HepG2 (cell line): ENCODE data around the gene DDC.

Source experiments
- ATF1 ChIP-seq: IDR thresholded peaks from 2 replicates; pipeline ENCODE4 v1.6.1; 2016; ENCODE audit warnings: mild to moderate bottlenecking, control low read depth
- KDM2A ChIP-seq: sonication (generic); formaldehyde crosslinking; IDR thresholded peaks from 2 replicates; pipeline ENCODE4 v1.4.0; 2020; ENCODE audit warnings: low read depth, missing genetic modification reagents, borderline replicate concordance
- MLLT10 ChIP-seq: sonication (generic); formaldehyde crosslinking; IDR thresholded peaks from 2 replicates; pipeline ENCODE4 v1.4.0; 2020; ENCODE audit warnings: missing genetic modification reagents
- NR2F2 ChIP-seq: IDR thresholded peaks from 2 replicates; pipeline ENCODE4 v1.6.1; 2012; ENCODE audit warnings: low read depth, inconsistent platforms, borderline replicate concordance
- SMC3 ChIP-seq: IDR thresholded peaks from 2 replicates; pipeline ENCODE4 v1.6.1; 2011; ENCODE audit warnings: low read length, improper control_type of control experiment
- ZBTB21 ChIP-seq: sonication (generic); formaldehyde crosslinking; IDR thresholded peaks from 2 replicates; pipeline ENCODE4 v1.4.0; 2020; ENCODE audit warnings: missing genetic modification reagents
- ZFX ChIP-seq: sonication (generic); formaldehyde crosslinking; IDR thresholded peaks from 2 replicates; pipeline ENCODE4 v1.4.0; 2020; ENCODE audit warnings: mild to moderate bottlenecking, low read depth, missing genetic modification reagents, moderate library complexity
- ZNF205 ChIP-seq: IDR thresholded peaks from 2 replicates; pipeline ENCODE4 v1.6.1; 2018; ENCODE audit warnings: missing biosample characterization, missing genetic modification reagents
- ZNF589 ChIP-seq: sonication (generic); formaldehyde crosslinking; conservative IDR thresholded peaks from 2 replicates; pipeline ENCODE4 v1.8.0; 2022; ENCODE audit warnings: mild to moderate bottlenecking, moderate library complexity, missing genetic modification reagents
- TF ChIP-seq, protein P1 (sequence below): sonication (generic); formaldehyde crosslinking; IDR thresholded peaks from 2 replicates; pipeline ENCODE4 v1.5.0; 2020; ENCODE audit warnings: mild to moderate bottlenecking, missing genetic modification reagents, moderate library complexity

GRCh38 chr7:50446542-50446960, 118.7 kb downstream of the DDC start:
- TF ChIP-seq, protein P1, sequence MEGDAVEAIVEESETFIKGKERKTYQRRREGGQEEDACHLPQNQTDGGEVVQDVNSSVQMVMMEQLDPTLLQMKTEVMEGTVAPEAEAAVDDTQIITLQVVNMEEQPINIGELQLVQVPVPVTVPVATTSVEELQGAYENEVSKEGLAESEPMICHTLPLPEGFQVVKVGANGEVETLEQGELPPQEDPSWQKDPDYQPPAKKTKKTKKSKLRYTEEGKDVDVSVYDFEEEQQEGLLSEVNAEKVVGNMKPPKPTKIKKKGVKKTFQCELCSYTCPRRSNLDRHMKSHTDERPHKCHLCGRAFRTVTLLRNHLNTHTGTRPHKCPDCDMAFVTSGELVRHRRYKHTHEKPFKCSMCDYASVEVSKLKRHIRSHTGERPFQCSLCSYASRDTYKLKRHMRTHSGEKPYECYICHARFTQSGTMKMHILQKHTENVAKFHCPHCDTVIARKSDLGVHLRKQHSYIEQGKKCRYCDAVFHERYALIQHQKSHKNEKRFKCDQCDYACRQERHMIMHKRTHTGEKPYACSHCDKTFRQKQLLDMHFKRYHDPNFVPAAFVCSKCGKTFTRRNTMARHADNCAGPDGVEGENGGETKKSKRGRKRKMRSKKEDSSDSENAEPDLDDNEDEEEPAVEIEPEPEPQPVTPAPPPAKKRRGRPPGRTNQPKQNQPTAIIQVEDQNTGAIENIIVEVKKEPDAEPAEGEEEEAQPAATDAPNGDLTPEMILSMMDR (CRISPR knock-in tag), result no peak
- TF ChIP-seq NR2F2 (no peak), KDM2A (no peak), SMC3 (no peak), ZBTB21 (no peak), ZNF589 (CRISPR knock-in tag) (no peak), ZNF205 (CRISPR knock-in tag) (no peak), ZFX (CRISPR knock-in tag) (no peak), MLLT10 (CRISPR knock-in tag) (no peak), ATF1 (CRISPR knock-in tag) (no peak)
